NCI-H1092 treated with DMSO at 0.1 percent for 48 hours (cell line): ENCODE measurements around the gene CNOT1.
A peak's percentile ranks its signal among the peaks of the same experiment; 100 is the strongest.

ENCODE experiments used
- DNase-seq: peaks from one replicate; lab custom pipeline; 2025; lab: John Stamatoyannopoulos, UW

CNOT1 gene

DNA sequence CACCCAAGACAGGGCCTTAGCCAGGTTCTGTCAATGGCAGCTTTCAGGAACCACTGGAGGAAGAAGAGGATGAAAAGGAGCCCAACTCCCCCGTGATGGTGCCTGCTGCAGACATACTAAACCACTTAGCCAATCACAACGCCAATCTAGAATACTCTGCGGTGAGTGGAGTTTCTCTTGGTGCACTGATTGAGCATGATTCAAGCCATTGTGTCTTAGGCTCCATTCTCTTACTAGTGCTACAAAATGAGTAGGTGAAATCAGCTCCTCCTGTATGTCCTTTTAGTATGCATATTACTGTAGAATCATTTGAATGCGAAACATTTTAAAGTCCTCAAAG lies 112.9 kb downstream of the CNOT1 start:
- DNase-seq = no peak

DNA sequence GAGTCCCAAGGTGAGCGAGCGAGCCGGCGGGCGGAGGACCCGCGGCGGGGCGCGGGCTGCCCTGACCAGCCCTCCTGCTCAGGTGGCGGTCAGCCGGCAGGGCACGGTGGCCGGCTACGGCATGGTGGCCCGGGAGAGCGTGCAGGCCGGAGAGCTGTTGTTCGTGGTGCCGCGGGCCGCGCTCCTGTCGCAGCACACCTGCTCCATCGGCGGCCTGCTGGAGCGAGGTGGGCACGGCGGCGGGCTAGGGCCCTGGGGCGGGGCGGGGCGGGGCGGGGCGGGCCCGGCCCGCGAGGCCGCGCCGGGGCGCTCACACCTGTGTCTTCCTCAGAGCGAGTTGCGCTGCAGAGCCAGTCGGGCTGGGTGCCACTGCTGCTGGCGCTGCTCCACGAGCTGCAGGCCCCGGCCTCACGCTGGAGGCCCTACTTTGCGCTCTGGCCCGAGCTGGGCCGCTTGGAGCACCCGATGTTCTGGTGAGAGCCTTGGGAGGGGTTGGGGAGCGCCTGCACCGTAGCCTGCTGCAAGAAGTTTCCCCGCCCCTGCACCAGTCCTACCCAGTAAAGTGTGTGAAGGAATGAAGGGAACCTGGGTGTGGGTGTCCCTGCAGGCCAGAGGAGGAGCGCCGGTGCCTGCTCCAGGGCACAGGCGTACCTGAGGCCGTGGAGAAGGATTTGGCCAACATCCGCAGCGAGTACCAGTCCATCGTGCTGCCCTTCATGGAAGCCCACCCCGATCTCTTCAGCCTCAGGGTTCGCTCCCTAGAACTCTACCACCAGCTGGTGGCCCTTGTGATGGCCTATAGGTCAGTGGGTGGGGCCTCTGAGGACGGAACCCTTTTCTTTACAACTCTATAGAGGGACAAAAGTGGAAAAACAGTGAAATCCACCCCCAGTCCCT lies 113.5 kb downstream of the CNOT1 start:
- DNase-seq = no peak

DNA sequence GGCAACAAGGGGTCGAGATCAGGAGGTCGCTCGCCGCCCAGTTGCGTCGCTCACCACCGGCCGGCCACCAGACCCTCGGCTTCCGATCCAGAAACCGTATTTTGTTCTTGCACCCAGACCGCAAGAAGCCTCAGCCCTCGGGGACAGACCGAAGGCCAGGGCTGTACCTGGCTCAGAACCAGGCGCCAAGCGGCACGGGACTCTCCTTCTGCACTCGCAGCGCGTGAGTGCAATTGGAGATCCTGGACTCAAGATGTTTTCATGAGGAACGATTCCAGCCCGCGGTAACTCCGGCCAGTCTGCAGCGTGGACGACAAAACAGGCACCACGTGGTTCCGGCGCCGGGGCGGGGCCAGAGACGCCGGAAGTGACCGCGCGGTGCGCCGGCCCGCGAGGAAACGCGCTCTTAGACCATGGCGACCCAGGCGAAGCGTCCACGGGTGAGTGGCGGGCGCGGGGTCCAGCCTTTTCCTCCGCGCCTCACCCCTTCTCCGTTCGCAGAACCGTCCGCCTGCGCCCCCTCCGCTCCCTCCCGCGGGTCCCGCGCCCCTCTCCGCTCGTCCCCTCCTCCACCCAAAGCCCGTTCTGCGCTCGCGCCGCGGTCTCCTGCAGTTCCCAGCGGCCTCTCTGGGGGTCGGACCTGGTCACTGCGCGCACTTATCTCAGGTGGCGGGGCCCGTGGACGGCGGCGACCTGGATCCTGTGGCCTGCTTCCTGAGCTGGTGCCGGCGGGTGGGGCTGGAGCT lies 114.3 kb downstream of the CNOT1 start, which contains the start of gene SETD6:
Gene SETD6, plus strand, starts transcription at position 393 of the 746 bp plus-strand sequence. Its CDS starts 21 bp downstream, at position 414.
- DNase-seq = peak; percentile 80

DNA sequence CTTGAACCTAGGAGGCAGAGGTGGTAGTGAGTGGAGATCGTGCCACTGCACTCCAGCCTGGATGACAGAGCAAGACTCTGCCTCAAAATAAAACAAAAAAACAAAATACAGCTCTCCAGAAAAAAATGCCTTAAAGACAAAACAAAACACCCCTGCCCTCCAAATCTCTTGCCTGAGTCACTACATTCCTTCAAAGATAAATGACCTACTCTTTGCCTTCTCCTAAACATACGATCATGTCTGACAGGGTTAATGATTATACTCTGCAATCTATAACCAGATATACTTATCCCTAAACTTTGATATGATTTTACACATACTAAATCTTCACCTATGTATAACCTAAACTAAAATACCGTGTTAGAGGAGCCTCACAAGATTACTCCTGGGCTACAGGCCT lies 115.8 kb downstream of the CNOT1 start:
- DNase-seq = no peak

DNA sequence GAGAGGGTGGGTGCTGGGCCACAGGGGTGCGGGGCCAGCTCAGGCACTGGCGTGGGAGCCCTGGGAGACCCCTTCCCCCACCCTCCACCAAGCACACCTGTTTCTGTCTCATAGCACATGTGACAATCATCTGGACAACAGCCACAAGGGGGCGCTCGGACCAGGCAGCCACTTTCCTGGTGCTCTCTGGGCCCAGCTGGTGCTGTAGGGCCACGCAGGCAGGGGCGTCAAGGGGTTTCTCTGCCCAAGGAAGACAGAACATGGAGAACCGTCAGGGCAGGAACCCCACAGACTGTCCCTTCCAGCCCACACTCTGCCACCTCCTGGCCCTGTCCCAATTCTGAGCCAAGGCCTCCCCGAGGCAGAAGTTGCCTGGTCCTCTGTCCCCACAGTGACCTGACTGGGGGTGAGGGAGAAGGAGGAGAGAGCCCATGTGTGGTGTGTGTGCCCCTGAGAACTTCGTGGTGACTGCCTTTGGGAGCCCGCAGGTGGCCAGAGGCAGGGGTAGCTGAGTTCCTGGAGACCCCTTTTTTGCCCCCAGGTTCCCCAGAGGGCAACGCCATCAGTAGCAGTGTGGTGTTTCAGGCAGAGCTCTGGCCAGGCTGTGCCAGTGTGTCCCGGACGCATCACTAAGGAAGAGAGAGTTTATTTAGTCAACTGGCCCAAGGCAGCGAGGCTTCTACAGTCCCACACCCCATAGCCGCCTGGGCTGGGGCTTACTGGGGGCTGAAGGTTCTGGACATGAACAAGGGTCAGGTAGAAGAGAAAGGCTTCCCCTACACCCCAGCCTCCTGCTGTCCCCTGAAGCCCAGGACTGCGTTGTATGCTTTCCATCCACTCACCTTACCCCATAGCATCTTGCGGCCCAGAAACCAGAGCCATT lies 117.5 kb downstream of the CNOT1 start:
- peak; percentile 53 for DNase-seq

DNA sequence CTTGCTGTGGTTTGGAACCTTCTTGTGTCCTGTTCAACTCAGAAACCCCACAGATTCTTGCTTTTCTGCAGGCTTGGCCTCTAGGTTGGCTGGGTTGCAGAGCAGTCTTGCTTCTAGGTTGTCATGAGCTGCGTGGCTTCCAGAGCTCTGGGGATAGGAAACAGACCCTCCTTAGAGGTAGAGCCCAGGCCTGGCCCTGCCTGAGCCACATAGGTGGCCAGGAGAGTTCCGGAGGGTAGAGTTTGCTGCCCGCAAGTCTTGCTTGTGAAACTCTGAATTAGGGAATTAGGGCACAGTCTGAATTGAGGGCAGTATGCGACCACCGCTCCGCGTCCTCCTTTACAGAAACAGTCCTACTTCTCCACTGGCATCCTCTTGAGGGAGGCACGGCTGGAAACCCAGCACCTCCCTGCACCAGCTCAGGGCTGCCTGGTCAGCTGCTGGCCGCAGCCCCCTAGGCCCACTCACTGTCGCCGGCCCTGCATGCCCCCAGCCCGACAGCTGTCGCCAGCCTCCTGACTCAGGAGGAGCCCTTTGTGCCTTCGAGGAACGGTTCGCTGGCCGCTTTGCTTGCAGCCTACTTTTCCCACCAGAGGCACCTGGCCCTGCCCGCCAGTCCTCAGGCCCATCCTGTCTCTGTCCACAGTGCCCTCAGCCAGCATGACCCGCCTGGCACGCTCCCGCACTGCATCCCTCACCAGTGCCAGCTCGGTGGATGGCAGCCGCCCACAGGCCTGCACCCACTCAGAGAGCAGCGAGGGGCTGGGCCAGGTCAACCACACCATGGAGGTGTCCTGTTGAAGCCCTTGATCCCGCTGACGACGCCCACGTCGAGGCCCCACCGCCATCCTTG lies 118.6 kb downstream of the CNOT1 start:
- DNase-seq = no peak

DNA sequence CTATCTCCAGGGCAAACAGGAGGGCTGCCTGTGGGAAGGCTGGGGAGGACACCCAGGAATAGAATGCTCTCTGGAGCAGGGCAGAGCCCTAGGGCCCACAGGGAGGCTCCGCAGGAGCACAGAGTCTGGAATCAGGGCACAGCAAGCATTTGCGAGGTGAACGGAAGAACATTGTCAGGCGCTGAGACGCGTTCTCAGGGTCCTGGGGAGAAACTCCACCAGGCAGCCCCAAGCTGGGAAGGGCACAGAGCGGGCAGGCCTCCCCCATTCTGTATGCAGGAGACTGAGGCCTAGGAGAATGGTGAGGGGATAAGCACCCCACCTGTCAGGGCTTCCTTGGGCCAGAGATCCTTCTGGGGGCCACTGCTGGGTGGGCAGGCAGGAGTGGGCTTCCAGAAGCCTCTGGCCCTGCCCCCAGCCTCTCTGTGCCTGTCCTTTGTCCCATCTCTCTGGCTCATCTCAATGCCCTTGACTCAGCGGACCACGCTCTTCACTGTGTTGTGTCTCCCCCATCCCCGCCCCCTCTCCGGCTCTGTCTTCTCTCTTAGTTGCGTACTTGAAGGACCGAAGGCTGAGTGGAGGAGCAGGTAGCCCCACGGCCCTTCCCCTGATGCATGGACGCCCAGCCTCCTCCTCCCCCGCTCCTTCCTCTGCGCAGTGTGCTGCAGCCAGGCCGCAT lies 119.4 kb downstream of the CNOT1 start:
- DNase-seq = no peak

DNA sequence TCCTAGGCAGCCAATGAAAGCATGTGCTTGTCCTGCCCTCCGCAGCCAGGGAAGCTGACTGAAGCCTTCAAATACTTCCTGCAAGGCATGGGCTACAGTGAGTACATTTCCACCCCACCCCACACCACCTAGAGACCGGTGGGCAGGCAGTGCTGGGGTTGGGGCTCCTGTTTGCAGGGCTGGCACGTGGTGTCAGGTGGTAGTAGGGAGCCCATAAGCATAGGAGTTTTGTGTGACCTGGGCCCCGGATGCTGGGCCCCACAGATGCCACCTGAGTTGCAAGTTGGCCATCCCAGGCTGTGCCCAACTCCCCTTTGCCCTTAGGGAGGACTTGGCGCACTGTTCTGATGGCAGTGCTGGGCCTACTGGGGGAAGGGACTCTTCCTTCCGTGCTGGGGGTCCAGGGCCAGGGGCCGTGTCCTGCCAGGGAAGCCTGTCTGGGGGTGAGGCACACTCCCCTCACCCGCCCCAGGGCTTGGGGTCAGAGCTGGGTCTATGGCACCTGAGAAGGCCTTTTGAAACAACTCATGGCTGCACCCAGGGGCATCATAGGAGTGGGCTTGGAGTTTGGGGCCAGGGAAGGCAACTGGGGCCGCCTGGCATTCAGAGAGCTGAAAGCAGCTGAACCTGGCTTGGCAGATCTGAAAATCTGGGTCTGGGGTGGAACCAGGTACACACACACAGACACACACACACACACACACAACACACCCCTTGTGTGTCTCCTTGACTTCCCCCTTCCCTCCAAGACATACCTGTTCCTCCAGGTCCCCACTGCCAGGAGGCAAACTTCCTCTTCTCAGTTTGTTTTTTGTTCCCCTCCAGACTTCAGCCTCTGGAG lies 120.2 kb downstream of the CNOT1 start:
- no peak for DNase-seq

DNA sequence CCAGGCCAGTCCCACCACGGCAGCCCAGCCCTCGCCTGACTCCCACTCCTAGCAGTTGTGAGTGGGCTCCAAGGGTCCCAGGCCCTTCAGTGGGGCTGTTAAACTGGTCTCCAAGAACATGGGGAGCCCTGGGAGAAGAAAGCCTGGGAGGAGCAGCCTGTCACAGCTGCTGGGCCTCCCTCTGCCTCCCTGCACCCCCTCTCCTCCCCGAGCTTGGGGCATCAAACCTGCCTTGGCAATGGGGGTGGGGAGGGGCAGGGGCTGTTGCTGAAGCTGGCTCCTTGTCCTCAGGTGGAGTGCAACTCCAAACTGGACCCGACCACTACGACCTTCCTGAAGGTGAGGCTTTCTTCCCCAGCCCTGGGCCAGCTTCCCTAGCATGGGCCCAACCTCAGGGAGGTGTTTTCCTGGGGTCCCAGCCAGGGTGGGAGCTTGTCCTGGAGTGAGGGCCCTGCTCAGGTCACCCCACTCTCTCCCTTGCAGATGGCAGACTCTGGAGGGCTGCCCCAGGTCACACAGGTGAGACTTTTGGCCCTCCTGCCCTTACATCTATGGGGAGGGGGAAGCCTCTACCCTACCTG lies 120.9 kb downstream of the CNOT1 start:
- no peak for DNase-seq

DNA sequence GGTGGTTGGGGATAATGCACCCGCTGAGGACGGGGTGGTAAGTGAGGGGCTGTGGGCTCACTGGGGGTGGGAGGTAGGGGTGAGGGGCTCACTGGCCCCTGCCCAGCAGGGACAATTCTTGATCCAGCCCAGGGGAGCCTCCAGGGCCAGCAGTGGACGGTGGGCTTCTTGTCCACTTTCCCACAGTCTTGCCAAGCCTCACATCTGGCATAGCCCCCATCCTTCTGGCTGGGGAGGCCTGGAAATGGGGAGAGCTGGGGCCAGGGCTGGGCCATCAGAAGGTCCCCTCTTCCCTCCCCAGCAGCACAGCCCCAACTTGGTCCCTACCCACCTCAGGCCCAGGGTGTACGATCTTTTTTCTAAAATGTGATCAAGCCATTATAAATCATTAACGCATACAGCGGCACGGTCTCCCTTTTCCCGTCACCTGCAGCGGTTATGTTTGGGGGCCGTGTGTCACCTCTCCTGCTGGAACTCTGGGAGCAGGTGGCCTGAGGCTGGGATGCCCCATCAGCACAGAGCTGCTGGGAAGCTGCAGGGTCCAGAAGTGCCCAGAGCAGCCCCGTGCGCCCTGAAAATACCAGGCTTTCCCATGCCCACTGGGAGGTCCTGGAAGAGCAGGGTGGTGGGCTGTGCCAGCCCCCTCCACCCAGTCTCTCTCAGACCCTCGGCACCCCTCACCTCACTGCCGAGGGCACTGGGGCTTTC lies 121.5 kb downstream of the CNOT1 start:
- DNase-seq = no peak

DNA sequence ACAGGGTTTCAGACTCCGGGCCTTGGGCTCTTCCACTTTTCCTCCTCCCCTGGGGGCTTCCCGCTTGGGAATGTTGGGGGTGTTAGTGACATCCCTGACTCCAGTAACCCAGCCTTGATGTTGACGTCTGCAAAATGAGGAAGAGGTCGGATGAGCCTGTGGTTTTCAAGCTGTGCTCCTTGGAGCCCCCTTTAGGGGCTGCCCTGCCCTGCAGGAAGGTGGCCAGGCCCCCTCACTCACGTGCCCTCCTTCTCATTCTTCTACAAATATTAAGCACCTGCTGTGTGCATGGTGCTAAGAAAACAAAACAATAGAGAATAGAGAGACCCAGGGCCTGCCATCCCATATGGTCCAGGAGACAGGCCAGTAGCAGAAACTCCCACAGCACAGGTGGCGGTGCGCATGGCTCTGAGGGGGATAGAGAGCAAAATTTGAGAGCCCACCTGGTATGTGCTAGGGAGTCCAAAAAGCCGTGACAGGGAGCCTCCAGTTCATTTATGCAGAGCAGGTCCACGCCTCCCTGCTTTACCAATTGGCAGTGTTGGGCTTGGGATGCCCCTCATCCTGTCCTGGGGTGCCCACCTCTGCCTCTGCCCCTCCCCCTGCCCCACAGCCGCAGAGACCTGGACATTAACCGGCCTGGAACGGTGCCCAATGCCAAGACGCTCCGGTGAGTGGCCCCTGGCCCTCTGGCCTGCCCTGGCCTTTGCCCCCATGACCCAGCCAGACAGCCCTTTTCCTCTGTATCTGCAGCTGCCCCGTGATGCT lies 122.2 kb downstream of the CNOT1 start:
- DNase-seq = no peak

DNA sequence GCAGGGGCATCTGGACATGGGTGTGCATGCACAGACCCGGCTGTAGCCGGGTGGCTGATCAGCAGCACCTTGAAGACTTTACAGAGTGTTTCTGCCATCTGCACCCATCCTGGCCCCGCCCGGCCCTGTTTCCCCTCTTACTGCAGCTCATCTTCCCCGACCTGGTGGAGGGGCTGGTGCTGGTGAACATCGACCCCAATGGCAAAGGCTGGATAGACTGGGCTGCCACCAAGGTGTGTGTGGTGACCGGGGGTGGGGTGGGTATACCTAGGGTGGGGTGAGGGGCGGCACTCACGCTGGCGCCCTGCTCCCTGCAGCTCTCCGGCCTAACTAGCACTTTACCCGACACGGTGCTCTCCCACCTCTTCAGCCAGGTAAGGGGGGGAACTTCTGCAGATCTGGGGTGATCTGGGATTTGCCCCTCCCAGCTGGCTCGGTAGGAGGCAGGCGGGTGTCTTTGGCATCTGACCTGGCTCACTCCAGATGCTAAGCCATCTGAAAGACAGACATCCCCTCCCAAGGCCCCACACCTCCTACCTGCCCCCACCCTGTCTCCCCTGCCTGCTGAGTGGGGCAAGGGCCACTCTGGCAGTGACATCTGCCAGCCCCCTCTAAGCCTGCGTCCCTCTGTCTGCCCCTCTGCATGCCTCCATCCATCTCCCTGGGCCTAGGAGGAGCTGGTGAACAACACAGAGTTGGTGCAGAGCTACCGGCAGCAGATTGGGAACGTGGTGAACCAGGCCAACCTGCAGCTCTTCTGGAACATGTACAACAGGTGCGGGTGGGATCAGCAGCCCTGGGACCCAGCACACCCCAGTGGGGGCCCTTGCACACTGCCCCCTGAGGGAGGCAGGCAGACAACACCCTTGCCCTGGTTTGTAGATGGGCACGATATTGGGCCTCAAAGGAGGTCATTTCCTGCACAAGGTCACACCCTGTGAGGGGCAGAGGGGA lies 123.1 kb downstream of the CNOT1 start:
- no peak for DNase-seq

DNA sequence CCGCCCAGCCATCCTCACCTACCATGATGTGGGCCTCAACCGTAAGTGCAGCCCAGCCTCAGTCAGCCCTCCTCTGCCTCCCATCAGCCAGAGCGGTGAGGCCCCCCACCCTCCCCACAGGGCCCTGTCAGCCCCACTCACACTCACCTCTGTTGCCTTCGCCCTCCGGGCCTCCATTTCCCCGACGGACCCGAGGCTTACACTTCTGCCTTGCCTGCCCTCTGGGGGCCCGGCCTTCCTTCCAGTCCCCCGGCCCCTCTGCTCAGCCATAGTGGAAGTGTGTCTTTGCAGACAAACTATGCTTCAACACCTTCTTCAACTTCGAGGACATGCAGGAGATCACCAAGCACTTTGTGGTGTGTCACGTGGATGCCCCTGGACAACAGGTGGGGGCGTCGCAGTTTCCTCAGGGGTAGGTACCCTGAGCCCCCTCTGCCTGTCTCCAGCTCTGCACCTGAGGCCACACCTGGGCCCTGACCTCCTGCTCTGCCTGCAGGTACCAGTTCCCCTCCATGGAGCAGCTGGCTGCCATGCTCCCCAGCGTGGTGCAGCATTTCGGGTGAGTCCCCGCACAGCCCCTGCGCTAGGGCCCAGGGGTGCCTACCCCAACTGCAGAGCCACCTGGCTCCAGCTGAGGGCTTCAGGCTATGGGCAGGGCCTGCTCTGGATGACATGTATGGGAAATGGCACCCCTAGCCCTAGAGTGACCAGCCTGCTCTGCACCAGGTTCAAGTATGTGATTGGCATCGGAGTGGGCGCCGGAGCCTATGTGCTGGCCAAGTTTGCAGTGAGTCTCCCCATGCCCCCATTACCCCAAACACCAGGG lies 125.5 kb downstream of the CNOT1 start:
- no peak for DNase-seq

DNA sequence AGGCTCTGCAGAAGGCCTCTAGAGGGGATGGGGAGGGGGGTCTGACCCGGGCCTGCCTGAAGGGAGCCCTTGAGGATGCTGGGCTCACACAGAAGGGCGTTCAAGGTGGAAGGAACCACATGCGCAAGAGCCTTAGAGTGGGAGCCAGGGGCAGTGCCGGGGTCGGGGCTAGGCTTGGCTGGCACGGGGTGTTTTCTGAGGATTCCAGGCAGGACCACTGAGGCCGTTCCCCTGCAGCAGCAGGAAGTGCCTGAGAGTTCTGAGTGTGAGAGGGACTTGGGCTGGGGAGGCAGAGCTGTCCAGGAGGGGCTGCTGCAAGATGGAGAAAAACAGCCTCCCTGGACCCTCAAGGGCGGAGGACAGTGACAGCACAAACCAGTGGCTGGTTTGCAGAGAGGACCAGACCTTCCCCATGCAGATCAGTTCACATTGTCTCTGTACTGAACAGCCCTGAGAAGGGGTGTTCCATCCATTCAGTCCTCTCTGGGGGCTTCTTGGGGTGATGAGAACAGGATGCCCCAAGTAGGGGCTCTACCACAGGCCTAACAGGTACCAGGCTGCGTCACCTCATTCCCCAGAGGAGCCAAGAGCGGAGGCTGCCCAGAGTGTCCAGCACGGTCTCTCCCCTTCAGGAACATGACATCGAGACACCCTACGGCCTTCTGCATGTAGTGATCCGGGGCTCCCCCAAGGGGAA lies 126.3 kb downstream of the CNOT1 start:
- DNase-seq = no peak

DNA sequence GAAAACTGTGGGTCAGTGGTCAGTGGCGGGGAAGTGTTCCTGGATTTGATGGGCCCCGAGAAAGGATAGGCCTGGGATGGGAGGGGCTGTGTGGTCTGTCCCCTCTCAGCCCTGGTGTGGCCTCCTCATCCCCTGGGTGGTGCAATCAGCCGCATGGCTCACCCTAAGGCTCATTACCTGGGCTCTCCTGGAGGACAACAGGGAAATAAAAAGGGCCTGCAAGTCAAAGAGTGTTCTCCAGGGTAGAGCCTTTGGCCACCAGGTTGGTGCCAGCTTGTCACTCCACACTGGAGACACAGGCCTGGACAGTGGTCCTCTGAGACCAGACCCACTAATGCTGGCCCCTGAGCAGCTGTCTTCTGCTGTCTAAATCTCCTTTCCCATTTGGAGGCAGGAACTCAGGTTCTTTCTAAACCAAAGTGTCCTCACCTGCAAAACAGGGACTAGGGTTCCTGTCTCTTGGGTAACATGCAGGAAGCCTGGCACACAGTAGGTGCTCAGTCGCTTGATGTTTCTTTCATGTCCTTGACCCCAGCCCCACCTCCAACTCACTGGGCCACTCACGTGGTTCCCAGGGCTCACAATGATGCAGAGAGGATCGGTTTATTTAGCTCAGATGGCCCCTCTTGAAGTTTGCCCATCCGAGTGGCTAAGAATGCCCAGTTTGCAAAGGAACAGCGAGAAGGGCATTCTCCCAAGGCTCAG lies 127.3 kb downstream of the CNOT1 start:
- DNase-seq = no peak
